ENCODE data around the gene AKIRIN1.

DNA sequence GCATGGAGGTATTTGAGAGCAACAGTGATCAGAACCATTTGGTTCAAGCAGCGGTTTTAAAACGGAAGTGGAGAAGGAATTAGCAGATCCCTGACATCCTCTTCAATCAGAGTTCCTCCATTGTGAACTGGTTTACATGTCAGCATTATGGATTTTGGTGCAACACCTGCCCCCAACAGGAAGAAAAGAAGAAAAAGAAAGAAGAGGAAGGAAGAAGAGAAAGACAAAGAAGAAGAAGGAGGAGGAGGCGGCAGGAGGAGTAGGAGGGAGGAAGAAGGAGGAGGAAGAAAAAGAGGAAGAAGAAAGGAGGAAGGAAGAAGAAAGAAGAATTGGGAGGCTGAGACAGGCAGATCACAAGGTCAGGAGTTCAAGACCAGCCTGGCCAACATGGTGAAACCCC is 52.4 kb downstream of the AKIRIN1 start:
- TF ChIP-seq, protein P1, sequence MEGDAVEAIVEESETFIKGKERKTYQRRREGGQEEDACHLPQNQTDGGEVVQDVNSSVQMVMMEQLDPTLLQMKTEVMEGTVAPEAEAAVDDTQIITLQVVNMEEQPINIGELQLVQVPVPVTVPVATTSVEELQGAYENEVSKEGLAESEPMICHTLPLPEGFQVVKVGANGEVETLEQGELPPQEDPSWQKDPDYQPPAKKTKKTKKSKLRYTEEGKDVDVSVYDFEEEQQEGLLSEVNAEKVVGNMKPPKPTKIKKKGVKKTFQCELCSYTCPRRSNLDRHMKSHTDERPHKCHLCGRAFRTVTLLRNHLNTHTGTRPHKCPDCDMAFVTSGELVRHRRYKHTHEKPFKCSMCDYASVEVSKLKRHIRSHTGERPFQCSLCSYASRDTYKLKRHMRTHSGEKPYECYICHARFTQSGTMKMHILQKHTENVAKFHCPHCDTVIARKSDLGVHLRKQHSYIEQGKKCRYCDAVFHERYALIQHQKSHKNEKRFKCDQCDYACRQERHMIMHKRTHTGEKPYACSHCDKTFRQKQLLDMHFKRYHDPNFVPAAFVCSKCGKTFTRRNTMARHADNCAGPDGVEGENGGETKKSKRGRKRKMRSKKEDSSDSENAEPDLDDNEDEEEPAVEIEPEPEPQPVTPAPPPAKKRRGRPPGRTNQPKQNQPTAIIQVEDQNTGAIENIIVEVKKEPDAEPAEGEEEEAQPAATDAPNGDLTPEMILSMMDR (IDR thresholded peaks at IDR 0.05) = no peak
- no peak for TF ChIP-seq POLR2A (IDR thresholded peaks at IDR 0.05)
